Measurements from ENCODE around the gene SSX1. TPM values are rescaled to one million over a fixed set of nuclear protein-coding genes. Genes with fewer than 3 reads are reported as not detected.
"Not testable (repeated sequence)": the region's sequence is repeated elsewhere in the genome, so short reads cannot be mapped to it uniquely, and the experiment has no call there.

The SSX1 gene, protein sequence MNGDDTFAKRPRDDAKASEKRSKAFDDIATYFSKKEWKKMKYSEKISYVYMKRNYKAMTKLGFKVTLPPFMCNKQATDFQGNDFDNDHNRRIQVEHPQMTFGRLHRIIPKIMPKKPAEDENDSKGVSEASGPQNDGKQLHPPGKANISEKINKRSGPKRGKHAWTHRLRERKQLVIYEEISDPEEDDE
- total RNA-seq (not detected), polyA plus RNA-seq (not detected)
- long read RNA-seq, donor 1, result 0 reads
- long read RNA-seq, donor 2, result 0 reads
- long read RNA-seq, donor 3, result 0 reads

GRCh38 chrX:48255062-48255796 is at the start of gene SSX1:
Gene SSX1, plus strand, starts transcription at chrX:48255392. Its CDS starts 1,850 bp downstream, at chrX:48257242.
- DNase-seq; ATAC-seq; H3K4me1 ChIP-seq; H3K36me3 ChIP-seq; H3K9me3 ChIP-seq; H3K4me3 ChIP-seq; intact Hi-C loops (cut with DNase I); H3K27ac ChIP-seq; H3K27me3 ChIP-seq: not testable (repeated sequence)
- WGBS, 2 donors, result 95% methylated on average over 20 of the region's 20 CpGs

- H3K4me1 ChIP-seq; H3K27ac ChIP-seq; H3K9me3 ChIP-seq; H3K36me3 ChIP-seq; intact Hi-C loops (cut with DNase I); H3K4me3 ChIP-seq; DNase-seq; ATAC-seq: not testable (repeated sequence)
- H3K27me3 ChIP-seq, result peaks cover 0 to 21% (median 0%) of the 10 kb centered on the region in 7 donors
- 16 to 44% methylated on average over 3 to 4 of the region's 4 CpGs for WGBS, 2 donors
Measured at GRCh38 chrX:48214341-48214740, 40.9 kb upstream of the SSX1 start.

DNA sequence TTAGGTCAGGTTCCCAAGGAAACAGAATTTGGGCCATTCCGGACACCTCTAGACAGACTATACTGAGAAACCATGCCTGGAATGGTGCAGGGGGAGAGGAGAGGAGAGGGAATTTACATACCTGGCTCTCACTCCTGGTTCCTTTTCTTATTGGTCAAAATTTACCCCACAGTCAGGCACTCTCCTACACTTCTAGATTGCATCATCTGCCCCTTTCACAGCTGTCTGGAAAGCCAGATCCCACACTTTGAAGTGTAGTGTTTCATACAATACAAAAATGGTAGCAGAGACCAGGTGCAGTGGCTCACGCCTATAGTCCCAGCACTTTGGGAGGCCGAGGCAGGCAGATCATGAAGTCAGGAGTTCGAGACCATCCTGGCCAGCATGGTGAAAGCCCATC is 31.0 kb upstream of the SSX1 start:
- H3K27ac ChIP-seq; H3K4me3 ChIP-seq; H3K4me1 ChIP-seq; H3K36me3 ChIP-seq; DNase-seq; intact Hi-C loops (cut with DNase I); H3K9me3 ChIP-seq; ATAC-seq: not testable (repeated sequence)
- 74 to 87% methylated on average over 4 of the region's 4 CpGs for WGBS, 2 donors
- H3K27me3 ChIP-seq, result peaks cover 0 to 12% (median 0%) of the 10 kb centered on the region in 7 donors

DNA sequence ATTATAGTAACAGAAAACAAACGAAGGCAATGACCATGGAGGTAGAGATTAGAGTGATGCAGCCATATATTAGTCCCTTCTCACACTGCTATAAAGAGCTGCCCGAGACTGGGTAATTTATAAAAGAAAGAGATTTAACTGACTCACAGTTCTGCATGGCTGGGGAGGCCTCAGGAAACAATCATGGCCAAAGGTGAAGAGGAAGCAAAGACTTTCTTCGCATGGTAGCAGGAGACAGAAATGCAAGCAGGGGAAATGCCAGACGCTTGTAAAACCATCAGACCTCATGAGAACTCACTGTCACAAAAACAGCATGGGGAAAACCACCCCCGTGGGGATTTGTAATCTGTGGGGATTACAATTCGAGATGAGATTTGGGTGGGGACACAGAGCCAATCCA is 2.2 kb upstream of the SSX1 start:
- H3K4me3 ChIP-seq; H3K27ac ChIP-seq; H3K27me3 ChIP-seq; intact Hi-C loops (cut with DNase I); DNase-seq; H3K9me3 ChIP-seq; H3K36me3 ChIP-seq; ATAC-seq; H3K4me1 ChIP-seq: not testable (repeated sequence)
- WGBS, 2 donors, result 41 to 56% methylated on average over 5 to 6 of the region's 6 CpGs

GRCh38 chrX:48274365-48274764 is 19.2 kb downstream of the SSX1 start:
- H3K27ac ChIP-seq; H3K27me3 ChIP-seq; ATAC-seq; DNase-seq; H3K36me3 ChIP-seq; H3K9me3 ChIP-seq; intact Hi-C loops (cut with DNase I); H3K4me3 ChIP-seq; H3K4me1 ChIP-seq: not testable (repeated sequence)

DNA sequence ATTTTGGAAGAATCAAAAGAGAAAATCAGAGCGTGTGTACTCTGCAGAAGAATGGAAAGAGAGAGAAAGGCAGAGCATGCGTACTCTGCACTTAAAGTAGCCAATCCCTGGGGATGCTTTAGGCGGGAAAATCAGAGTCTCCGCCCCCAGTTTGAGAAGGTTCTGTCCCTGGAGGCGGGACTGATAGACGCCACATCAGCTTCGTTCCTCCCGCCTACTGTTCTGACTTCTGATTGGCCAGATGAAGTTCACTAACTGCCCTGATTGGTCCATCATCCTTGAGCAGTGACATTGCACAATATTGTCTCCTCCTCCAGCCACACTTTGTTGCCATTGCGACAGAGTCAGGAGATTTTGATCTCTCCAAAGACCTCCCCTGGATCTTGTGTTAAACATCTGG is 23.8 kb downstream of the SSX1 start:
- no peaks in the 10 kb centered on the region for H3K27me3 ChIP-seq
- ATAC-seq (peak in 1 of 8 donors; percentile 20), DNase-seq (peak; percentile 6 to 9)
- no peaks in the 10 kb centered on the region for H3K36me3 ChIP-seq
- TF ChIP-seq, protein P1, sequence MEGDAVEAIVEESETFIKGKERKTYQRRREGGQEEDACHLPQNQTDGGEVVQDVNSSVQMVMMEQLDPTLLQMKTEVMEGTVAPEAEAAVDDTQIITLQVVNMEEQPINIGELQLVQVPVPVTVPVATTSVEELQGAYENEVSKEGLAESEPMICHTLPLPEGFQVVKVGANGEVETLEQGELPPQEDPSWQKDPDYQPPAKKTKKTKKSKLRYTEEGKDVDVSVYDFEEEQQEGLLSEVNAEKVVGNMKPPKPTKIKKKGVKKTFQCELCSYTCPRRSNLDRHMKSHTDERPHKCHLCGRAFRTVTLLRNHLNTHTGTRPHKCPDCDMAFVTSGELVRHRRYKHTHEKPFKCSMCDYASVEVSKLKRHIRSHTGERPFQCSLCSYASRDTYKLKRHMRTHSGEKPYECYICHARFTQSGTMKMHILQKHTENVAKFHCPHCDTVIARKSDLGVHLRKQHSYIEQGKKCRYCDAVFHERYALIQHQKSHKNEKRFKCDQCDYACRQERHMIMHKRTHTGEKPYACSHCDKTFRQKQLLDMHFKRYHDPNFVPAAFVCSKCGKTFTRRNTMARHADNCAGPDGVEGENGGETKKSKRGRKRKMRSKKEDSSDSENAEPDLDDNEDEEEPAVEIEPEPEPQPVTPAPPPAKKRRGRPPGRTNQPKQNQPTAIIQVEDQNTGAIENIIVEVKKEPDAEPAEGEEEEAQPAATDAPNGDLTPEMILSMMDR (IDR thresholded peaks at IDR 0.05), result no peak
- H3K4me1 ChIP-seq, result no peaks in the 10 kb centered on the region
- intact Hi-C loops (cut with DNase I), result no loop called here
- H3K27ac ChIP-seq, result no peak overlapping the region
- no peaks in the 10 kb centered on the region for H3K9me3 ChIP-seq
- 78% methylated on average over 9 of the region's 9 CpGs for WGBS, 2 donors
- H3K4me3 ChIP-seq, result no peak overlapping the region

DNA sequence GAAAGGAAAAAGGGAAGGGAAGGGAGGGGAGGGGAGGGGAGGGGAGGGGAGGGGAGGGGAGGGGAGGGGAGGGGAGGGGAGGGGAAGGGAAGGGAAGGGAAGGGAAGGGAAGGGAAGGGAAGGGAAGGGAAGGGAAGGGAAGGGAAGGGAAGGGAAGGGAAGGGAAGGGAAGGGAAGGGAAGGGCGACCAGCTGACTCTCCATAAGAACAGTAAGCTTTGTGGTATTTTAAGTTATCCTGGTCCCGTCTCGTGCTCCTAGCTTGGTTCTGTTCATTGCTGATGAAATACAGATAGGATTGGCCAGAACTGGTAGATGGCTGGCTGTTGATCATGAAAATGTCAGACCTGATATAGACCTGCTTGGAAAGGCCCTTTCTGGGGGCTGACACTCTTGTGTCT is 25.5 kb downstream of the SSX1 start:
- H3K9me3 ChIP-seq; H3K4me1 ChIP-seq; ATAC-seq; H3K36me3 ChIP-seq; H3K27me3 ChIP-seq; H3K27ac ChIP-seq; DNase-seq; intact Hi-C loops (cut with DNase I); H3K4me3 ChIP-seq: not testable (repeated sequence)
- 88 to 90% methylated on average over 3 of the region's 3 CpGs for WGBS, 2 donors
